ENCODE data around the gene STK10. TPM values are rescaled to one million over a fixed set of nuclear protein-coding genes. Genes with fewer than 3 reads are reported as not detected.
A peak's percentile ranks its signal among the peaks of the same experiment; 100 is the strongest.

Gene STK10
- total and polyA plus RNA-seq, 12 donors = 5.5 to 39.1 (median 19.0) TPM

GRCh38 chr5:172048539-172049101, 139.4 kb downstream of the STK10 start:
- TF ChIP-seq CTCF (IDR thresholded peaks at IDR 0.05) (no peak), POLR2A (IDR thresholded peaks at IDR 0.05) (no peak)
- Histone ChIP-seq H3K4me1 (replicated peaks in 1 of 2) (peaks cover 0 to 8% of the 10 kb centered on the region in 2 donors), H3K4me3 (no peak overlapping the region), H3K27me3 (no peaks in the 10 kb centered on the region), H3K36me3 (replicated peaks in 1 of 2) (peaks cover 0 to 18% of the 10 kb centered on the region in 2 donors), H3K27ac (no peak overlapping the region), H3K9me3 (replicated peaks in 1 of 3) (no peaks in the 10 kb centered on the region)
- intact Hi-C loops (cut with DNase I) = loop anchor here in 1 of 2 donors (10.0 kb wide), 1 partner anchor 134 kb away; no protein-coding TSS in a partner anchor
- WGBS, 4 donors = 89 to 95% (median 94%) methylated on average over 12 of the region's 12 CpGs
- peak in 1 of 7 donors; percentile 13 for DNase-seq

- Histone ChIP-seq H3K4me1 (replicated peaks in 1 of 2) (peaks cover 0 to 8% of the 10 kb centered on the region in 2 donors), H3K9me3 (replicated peaks in 1 of 3) (no peaks in the 10 kb centered on the region), H3K36me3 (replicated peaks in 1 of 2) (peaks cover 0 to 20% of the 10 kb centered on the region in 2 donors), H3K27me3 (no peaks in the 10 kb centered on the region), H3K27ac (no peak overlapping the region), H3K4me3 (no peak overlapping the region)
- WGBS, 4 donors = 63 to 83% (median 78%) methylated on average over 1 of the region's 1 CpG
- TF ChIP-seq CTCF (IDR thresholded peaks at IDR 0.05) (no peak), POLR2A (IDR thresholded peaks at IDR 0.05) (no peak)
- DNase-seq = no peak
- intact Hi-C loops (cut with DNase I) = loop anchor here in 1 of 2 donors (10.0 kb wide), 1 partner anchor 133 kb away; no protein-coding TSS in a partner anchor
Measured at GRCh38 chr5:172048170-172048422, 139.9 kb downstream of the STK10 start.

- WGBS, 4 donors = 88 to 99% (median 93%) methylated on average over 4 of the region's 4 CpGs
- H3K27me3 ChIP-seq = no peaks in the 10 kb centered on the region
- no peak overlapping the region for H3K4me3 ChIP-seq
- H3K9me3 ChIP-seq (replicated peaks in 1 of 3) = no peaks in the 10 kb centered on the region
- peaks cover 0 to 14% of the 10 kb centered on the region in 2 donors for H3K36me3 ChIP-seq (replicated peaks in 1 of 2)
- H3K4me1 ChIP-seq (replicated peaks in 1 of 2) = peaks cover 0 to 8% of the 10 kb centered on the region in 2 donors
- intact Hi-C loops (cut with DNase I) = loop anchor here in 1 of 2 donors (10.0 kb wide), 1 partner anchor 132 kb away; no protein-coding TSS in a partner anchor
- TF ChIP-seq CTCF (IDR thresholded peaks at IDR 0.05) = no peak
- TF ChIP-seq POLR2A (IDR thresholded peaks at IDR 0.05) = no peak
- no peak for DNase-seq
- no peak overlapping the region for H3K27ac ChIP-seq
Measured at GRCh38 chr5:172046593-172046992, 141.4 kb downstream of the STK10 start.

GRCh38 chr5:172045315-172045632, 142.8 kb downstream of the STK10 start:
- no peak overlapping the region for H3K4me3 ChIP-seq
- intact Hi-C loops (cut with DNase I) = loop anchor here in 1 of 2 donors (10.0 kb wide), 1 partner anchor 130 kb away; no protein-coding TSS in a partner anchor

More at GRCh38 chr5:172045315-172045632, 142.8 kb downstream of the STK10 start:
- Histone ChIP-seq H3K27ac (no peak overlapping the region), H3K27me3 (no peaks in the 10 kb centered on the region), H3K36me3 (replicated peaks in 1 of 2) (peaks cover 0 to 14% of the 10 kb centered on the region in 2 donors), H3K4me1 (replicated peaks in 1 of 2) (peaks cover 0 to 8% of the 10 kb centered on the region in 2 donors), H3K9me3 (replicated peaks in 1 of 3) (no peaks in the 10 kb centered on the region)
- WGBS, 4 donors = 81 to 91% (median 84%) methylated on average over 7 of the region's 7 CpGs
- DNase-seq = no peak
- TF ChIP-seq CTCF (IDR thresholded peaks at IDR 0.05) = no peak
- no peak for TF ChIP-seq POLR2A (IDR thresholded peaks at IDR 0.05)
